A549 (cell line): ENCODE measurements around the gene CHURC1. TPM values are rescaled to one million over a fixed set of nuclear protein-coding genes. Genes with fewer than 3 reads are reported as not detected.

Experiments used
- ATAC-seq, 2 experiments: fragments of 200-7000 bp in 1 of 2; fragments of >200 bp in 1 of 2; cut with Nextera tagmentation in 1 of 2; cut with Tn5 transposase in 1 of 2; 3 replicates each; pipeline versions ENCODE4 v1.8.0 to v1.9.1; 2018 to 2020; ENCODE audit warnings: mild to moderate bottlenecking in 1 of 2, moderate library complexity in 1 of 2
- CTCF ChIA-PET: fragments of 300-600 bp; sonication (Branson Sonifier 250); formaldehyde crosslinking; extraction: SDS; loops from one replicate; lab custom pipeline; 2021; ENCODE audit warnings: antibody characterized with exemption, inconsistent platforms; lab: Yijun Ruan, JAX
- POLR2A ChIA-PET: fragments of 350-600 bp; formaldehyde crosslinking; extraction: SDS; loops from one replicate; lab custom pipeline; 2021; ENCODE audit warnings: antibody characterized with exemption, inconsistent platforms; lab: Yijun Ruan, JAX
- DNase-seq, 2 experiments: peaks; one replicate each; pipeline versions ENCODE4 v3.0.0 to v3.0.0-alpha.2; 2011 to 2016; ENCODE audit warnings: low read depth in 1 of 2, low spot score in 1 of 2
- FAIRE-seq: peaks from 2 replicates; lab custom pipeline; 2011; peaks lifted over from hg19 to GRCh38; lab: Jason Lieb, UNC
- H3K27ac ChIP-seq, 2 experiments: fragments of >200 bp; sonication (Bioruptor Twin); formaldehyde crosslinking; 3 replicates each; pipeline ENCODE4 v1.5.1; 2016 to 2017
- H3K4me1 ChIP-seq: fragments of >200 bp; sonication (Bioruptor Twin); formaldehyde crosslinking; 3 replicates; pipeline ENCODE4 v1.6.1; 2016
- H3K4me2 ChIP-seq: fragments of >200 bp; sonication (Bioruptor Twin); formaldehyde crosslinking; 3 replicates; pipeline ENCODE4 v1.6.1; 2016
- H3K4me3 ChIP-seq: fragments of >200 bp; sonication (Bioruptor Twin); formaldehyde crosslinking; 3 replicates; pipeline ENCODE4 v1.5.1; 2016
- H3K9me3 ChIP-seq: fragments of >200 bp; sonication (Bioruptor Twin); formaldehyde crosslinking; 3 replicates; pipeline ENCODE4 v1.6.1; 2016
- FOSB ChIP-seq: fragments of 250-450 bp; sonication (Bioruptor Pico); IDR thresholded peaks from 2 replicates; pipeline ENCODE4 v1.5.0; 2020; ENCODE audit warnings: mild to moderate bottlenecking, moderate library complexity
- PHF8 ChIP-seq: fragments of 200-600 bp; sonication (generic); IDR thresholded peaks from 2 replicates; pipeline ENCODE4 v1.6.1; 2016; ENCODE audit warnings: low read depth, mild to moderate bottlenecking, antibody characterized with exemption, moderate library complexity, borderline replicate concordance
- RAD21 ChIP-seq, 2 experiments: fragments of >200 bp in 1 of 2; sonication (Bioruptor Twin) in 1 of 2; formaldehyde crosslinking in 1 of 2; IDR thresholded peaks in 1 of 2; conservative IDR thresholded peaks in 1 of 2; 2 replicates in 1 of 2; 3 replicates in 1 of 2; pipeline ENCODE4 v1.6.1; 2012 to 2018; ENCODE audit warnings: inconsistent platforms in 1 of 2
- RNF2 ChIP-seq: fragments of 200-600 bp; sonication (generic); IDR thresholded peaks from 2 replicates; pipeline ENCODE4 v1.6.1; 2016; ENCODE audit warnings: low read depth, mild to moderate bottlenecking, antibody characterized with exemption, moderate library complexity, borderline replicate concordance
- SMC3 ChIP-seq: fragments of >200 bp; sonication (Bioruptor Twin); formaldehyde crosslinking; IDR thresholded peaks from 3 replicates; pipeline ENCODE4 v1.6.1; 2018; ENCODE audit warnings: inconsistent platforms
- WGBS: methylation state at CpG from one replicate; pipeline ENCODE4 v1.1.6; 2017; ENCODE audit errors: missing lambda C conversion rate; 5-methylcytosine and 5-hydroxymethylcytosine counted together
- polyA plus RNA-seq, 4 experiments: library from polyadenylated mRNA; depleted of rRNA in 3 of 4; stranded (reverse); fragments of >200 nt; fragmentation: RNase III in 1 of 4; extraction: RNeasy Plus Mini Kit Qiagen cat#74134 plus additional on column Dnase treatment in 1 of 4; gene quantifications; 2 replicates in 3 of 4; 3 replicates in 1 of 4; pipeline ENCODE4 v1.2.3, GENCODE V29; 2011 to 2017
- small RNA-seq, 6 experiments: library from RNA; depleted of rRNA; stranded (forward); fragments of <200 nt; gene quantifications; one replicate each; pipeline ENCODE3, GENCODE V24; 2012
- TF ChIP-seq, protein P1 (sequence below): fragments of >200 bp; sonication (Bioruptor Twin); formaldehyde crosslinking; IDR thresholded peaks from 3 replicates; pipeline ENCODE4 v1.5.1; 2016

Gene CHURC1
- polyA plus RNA-seq, 2 of the 4 experiments (the other 2 are of a cell fraction) = 151 to 153 TPM

GRCh38 chr14:64983439-64984310 is 69.4 kb downstream of the CHURC1 start:
- no peaks in the 10 kb centered on the region for H3K9me3 ChIP-seq
- peak overlapping the region; percentile 8 to 45; a peak in 2 of 6 replicates for H3K27ac ChIP-seq
- H3K4me3 ChIP-seq = peak overlapping the region; percentile 22; the same call in 2 of the 3 replicates
- FAIRE-seq (no peak), ATAC-seq (peak; percentile 18 to 31; a peak in 3 of 6 replicates), DNase-seq (peak; percentile 55 to 70)
- TF ChIP-seq RAD21 (conservative IDR thresholded peaks at IDR 0.05 in 1 of 2, IDR thresholded peaks at IDR 0.05 in 1 of 2) (peak; percentile 74 to 81), SMC3 (peak; percentile 43; the same call in 2 of the 3 replicates), RNF2 (no peak), FOSB (CRISPR knock-in tag) (no peak), PHF8 (no peak)
- TF ChIP-seq, protein P1, sequence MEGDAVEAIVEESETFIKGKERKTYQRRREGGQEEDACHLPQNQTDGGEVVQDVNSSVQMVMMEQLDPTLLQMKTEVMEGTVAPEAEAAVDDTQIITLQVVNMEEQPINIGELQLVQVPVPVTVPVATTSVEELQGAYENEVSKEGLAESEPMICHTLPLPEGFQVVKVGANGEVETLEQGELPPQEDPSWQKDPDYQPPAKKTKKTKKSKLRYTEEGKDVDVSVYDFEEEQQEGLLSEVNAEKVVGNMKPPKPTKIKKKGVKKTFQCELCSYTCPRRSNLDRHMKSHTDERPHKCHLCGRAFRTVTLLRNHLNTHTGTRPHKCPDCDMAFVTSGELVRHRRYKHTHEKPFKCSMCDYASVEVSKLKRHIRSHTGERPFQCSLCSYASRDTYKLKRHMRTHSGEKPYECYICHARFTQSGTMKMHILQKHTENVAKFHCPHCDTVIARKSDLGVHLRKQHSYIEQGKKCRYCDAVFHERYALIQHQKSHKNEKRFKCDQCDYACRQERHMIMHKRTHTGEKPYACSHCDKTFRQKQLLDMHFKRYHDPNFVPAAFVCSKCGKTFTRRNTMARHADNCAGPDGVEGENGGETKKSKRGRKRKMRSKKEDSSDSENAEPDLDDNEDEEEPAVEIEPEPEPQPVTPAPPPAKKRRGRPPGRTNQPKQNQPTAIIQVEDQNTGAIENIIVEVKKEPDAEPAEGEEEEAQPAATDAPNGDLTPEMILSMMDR = peak; percentile 84
- WGBS = 14% methylated on average over 15 of the region's 15 CpGs
- peak overlapping the region; percentile 65 for H3K4me2 ChIP-seq
- peaks cover 25% of the 10 kb centered on the region for H3K4me1 ChIP-seq
- POLR2A ChIA-PET = interaction anchor here (0.7 kb wide), 1 partner anchor 65 kb away, joined by 7 read pairs; no protein-coding TSS in a partner anchor
- CTCF ChIA-PET = interaction anchor here (0.7 to 2.7 kb wide), 12 partner anchors 8 to 184 kb away, joined by 3 to 13 read pairs (median 4); partner anchors contain the start of genes CHURC1 and MAX

Small RNA genes within 50 kb of the gene (small RNA-seq; reads per million reads assigned to genes)
- 0 to 0.43 (median 0) reads per million in 6 experiments for gene RPPH1-2P

Other genes starting within 250 kb of the CHURC1 start
- gene PLEKHG3, start 210.0 kb upstream of the CHURC1 start, polyA plus RNA-seq (2011; rRNA removed) = 29.8 and 30.5 TPM in 2 replicates
- gene PLEKHG3, start 210.0 kb upstream of the CHURC1 start, polyA plus RNA-seq (2017; fragmentation: RNase III; extraction: RNeasy Plus Mini Kit Qiagen cat#74134 plus additional on column Dnase treatment) = 21.9 to 26.4 TPM (median 23.2 TPM) in 3 replicates
- gene SPTB, start 34.5 kb upstream of the CHURC1 start, polyA plus RNA-seq (2011; rRNA removed) = 0.24 and 0.27 TPM in 2 replicates
- 1.4 to 2.1 TPM (median 1.9 TPM) in 3 replicates for gene SPTB, start 34.5 kb upstream of the CHURC1 start, polyA plus RNA-seq (2017; fragmentation: RNase III; extraction: RNeasy Plus Mini Kit Qiagen cat#74134 plus additional on column Dnase treatment)
- 876 and 1,354 TPM in 2 replicates for gene GPX2, start 28.3 kb downstream of the CHURC1 start, polyA plus RNA-seq (2011; rRNA removed)
- gene GPX2, start 28.3 kb downstream of the CHURC1 start, polyA plus RNA-seq (2017; fragmentation: RNase III; extraction: RNeasy Plus Mini Kit Qiagen cat#74134 plus additional on column Dnase treatment) = 302 to 394 TPM (median 382 TPM) in 3 replicates
- gene RAB15, start 57.9 kb downstream of the CHURC1 start, polyA plus RNA-seq (2011; rRNA removed) = 32.2 and 33.1 TPM in 2 replicates
- 27.1 to 35.1 TPM (median 31.6 TPM) in 3 replicates for gene RAB15, start 57.9 kb downstream of the CHURC1 start, polyA plus RNA-seq (2017; fragmentation: RNase III; extraction: RNeasy Plus Mini Kit Qiagen cat#74134 plus additional on column Dnase treatment)
- gene FNTB, start 72.4 kb downstream of the CHURC1 start, polyA plus RNA-seq (2011; rRNA removed) = 28.5 and 35.8 TPM in 2 replicates
- 31.2 to 41.9 TPM (median 37.3 TPM) in 3 replicates for gene FNTB, start 72.4 kb downstream of the CHURC1 start, polyA plus RNA-seq (2017; fragmentation: RNase III; extraction: RNeasy Plus Mini Kit Qiagen cat#74134 plus additional on column Dnase treatment)
- 42.9 and 53.2 TPM in 2 replicates for gene MAX, start 188.1 kb downstream of the CHURC1 start, polyA plus RNA-seq (2011; rRNA removed)
- 37.3 to 44.0 TPM (median 37.5 TPM) in 3 replicates for gene MAX, start 188.1 kb downstream of the CHURC1 start, polyA plus RNA-seq (2017; fragmentation: RNase III; extraction: RNeasy Plus Mini Kit Qiagen cat#74134 plus additional on column Dnase treatment)